Activated naive CD8-positive, alpha-beta T cell treated with anti-CD3 and anti-CD28 coated beads, Interleukin-2, amount 50 U/mL, for 16 hours (primary cell): ENCODE results near the gene MPRIP.

Experiments
- DNase-seq: peaks from one replicate; pipeline ENCODE4 v3.0.0-alpha.2; 2020; ENCODE audit warnings: low read depth, low spot score

MPRIP gene

GRCh38 chr17:17165666-17166308, 123.5 kb downstream of the MPRIP start:
- no peak for DNase-seq

- DNase-seq = no peak
Measured at GRCh38 chr17:17166446-17166845, 124.2 kb downstream of the MPRIP start.

- no peak for DNase-seq
Measured at GRCh38 chr17:17167356-17167755, 125.1 kb downstream of the MPRIP start.

- DNase-seq = no peak
Measured at GRCh38 chr17:17167986-17168385, 125.7 kb downstream of the MPRIP start.

- DNase-seq = no peak
Measured at GRCh38 chr17:17168401-17168800, 126.1 kb downstream of the MPRIP start.

GRCh38 chr17:17169396-17169795, 127.1 kb downstream of the MPRIP start:
- no peak for DNase-seq

- no peak for DNase-seq
Measured at GRCh38 chr17:17170346-17170985, 128.2 kb downstream of the MPRIP start.

GRCh38 chr17:17171186-17171585, 128.9 kb downstream of the MPRIP start:
- DNase-seq = no peak

GRCh38 chr17:17172001-17172939, 130.0 kb downstream of the MPRIP start:
- no peak for DNase-seq

GRCh38 chr17:17172990-17173389, 130.7 kb downstream of the MPRIP start:
- DNase-seq = no peak

GRCh38 chr17:17173921-17174320, 131.7 kb downstream of the MPRIP start:
- DNase-seq = no peak

- no peak for DNase-seq
Measured at GRCh38 chr17:17175340-17175739, 133.1 kb downstream of the MPRIP start.

- no peak for DNase-seq
Measured at GRCh38 chr17:17175917-17176316, 133.7 kb downstream of the MPRIP start.

GRCh38 chr17:17176341-17176740, 134.1 kb downstream of the MPRIP start:
- no peak for DNase-seq

- no peak for DNase-seq
Measured at GRCh38 chr17:17177176-17177575, 134.9 kb downstream of the MPRIP start.

- DNase-seq = no peak
Measured at GRCh38 chr17:17179371-17179827, 137.1 kb downstream of the MPRIP start.

GRCh38 chr17:17180141-17180603, 137.9 kb downstream of the MPRIP start:
- DNase-seq = no peak

GRCh38 chr17:17180741-17181525, 138.7 kb downstream of the MPRIP start:
- no peak for DNase-seq

GRCh38 chr17:17181666-17182597, 139.7 kb downstream of the MPRIP start:
- DNase-seq = no peak

GRCh38 chr17:17182598-17183136, 140.4 kb downstream of the MPRIP start:
- DNase-seq = no peak
